ENCODE results near the gene PRKN.

GRCh38 chr6:161919691-161920090 lies 807.9 kb downstream of the PRKN start:
- TF ChIP-seq, protein P1, sequence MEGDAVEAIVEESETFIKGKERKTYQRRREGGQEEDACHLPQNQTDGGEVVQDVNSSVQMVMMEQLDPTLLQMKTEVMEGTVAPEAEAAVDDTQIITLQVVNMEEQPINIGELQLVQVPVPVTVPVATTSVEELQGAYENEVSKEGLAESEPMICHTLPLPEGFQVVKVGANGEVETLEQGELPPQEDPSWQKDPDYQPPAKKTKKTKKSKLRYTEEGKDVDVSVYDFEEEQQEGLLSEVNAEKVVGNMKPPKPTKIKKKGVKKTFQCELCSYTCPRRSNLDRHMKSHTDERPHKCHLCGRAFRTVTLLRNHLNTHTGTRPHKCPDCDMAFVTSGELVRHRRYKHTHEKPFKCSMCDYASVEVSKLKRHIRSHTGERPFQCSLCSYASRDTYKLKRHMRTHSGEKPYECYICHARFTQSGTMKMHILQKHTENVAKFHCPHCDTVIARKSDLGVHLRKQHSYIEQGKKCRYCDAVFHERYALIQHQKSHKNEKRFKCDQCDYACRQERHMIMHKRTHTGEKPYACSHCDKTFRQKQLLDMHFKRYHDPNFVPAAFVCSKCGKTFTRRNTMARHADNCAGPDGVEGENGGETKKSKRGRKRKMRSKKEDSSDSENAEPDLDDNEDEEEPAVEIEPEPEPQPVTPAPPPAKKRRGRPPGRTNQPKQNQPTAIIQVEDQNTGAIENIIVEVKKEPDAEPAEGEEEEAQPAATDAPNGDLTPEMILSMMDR (conservative IDR thresholded peaks at IDR 0.05; ENCODE audit: low read depth in 2 of 2) = no peak
- TF ChIP-seq EZH2 (IDR thresholded peaks at IDR 0.05; ENCODE audit: low read depth, unreplicated experiment) (no peak), POLR2AphosphoS5 (IDR thresholded peaks at IDR 0.05; ENCODE audit: low read depth) (no peak), EZH2phosphoT487 (IDR thresholded peaks at IDR 0.05; ENCODE audit: unreplicated experiment) (no peak)

All from GM23338 (cell line).